ENCODE measurements around the gene CLEC16A.
A peak's percentile ranks its signal among the peaks of the same experiment; 100 is the strongest.
"Not testable (repeated sequence)": the region's sequence is repeated elsewhere in the genome, so short reads cannot be mapped to it uniquely, and the experiment has no call there.

Gene CLEC16A

GRCh38 chr16:10944249-10945064, at the start of gene CLEC16A:
Gene CLEC16A, plus strand, starts transcription at chr16:10944564. Its CDS starts 154 bp downstream, at chr16:10944718.
- DNase-seq = peak; percentile 94

GRCh38 chr16:10895053-10895946, 49.1 kb upstream of the CLEC16A start:
- DNase-seq = no peak

GRCh38 chr16:10896165-10896564, 48.2 kb upstream of the CLEC16A start:
- no peak for DNase-seq

GRCh38 chr16:10896723-10897122, 47.6 kb upstream of the CLEC16A start:
- no peak for DNase-seq

- no peak for DNase-seq
Measured at GRCh38 chr16:10897134-10897533, 47.2 kb upstream of the CLEC16A start.

GRCh38 chr16:10902999-10903398, 41.4 kb upstream of the CLEC16A start:
- no peak for DNase-seq

GRCh38 chr16:10906482-10906881, 37.9 kb upstream of the CLEC16A start:
- no peak for DNase-seq

- DNase-seq = no peak
Measured at GRCh38 chr16:10906914-10907756, 37.2 kb upstream of the CLEC16A start.

- no peak for DNase-seq
Measured at GRCh38 chr16:10907757-10908045, 36.7 kb upstream of the CLEC16A start.

GRCh38 chr16:10911267-10911666, 33.1 kb upstream of the CLEC16A start:
- no peak for DNase-seq

- no peak for DNase-seq
Measured at GRCh38 chr16:10916534-10916933, 27.8 kb upstream of the CLEC16A start.

- DNase-seq = peak; percentile 74
Measured at GRCh38 chr16:10918294-10919002, 25.9 kb upstream of the CLEC16A start.

- no peak for DNase-seq
Measured at GRCh38 chr16:10919003-10919351, 25.4 kb upstream of the CLEC16A start.

GRCh38 chr16:10920726-10921427, 23.5 kb upstream of the CLEC16A start:
- no peak for DNase-seq

GRCh38 chr16:10921536-10922327, 22.6 kb upstream of the CLEC16A start:
- DNase-seq = no peak

GRCh38 chr16:10922328-10923145, 21.8 kb upstream of the CLEC16A start:
- no peak for DNase-seq

GRCh38 chr16:10923146-10923649, 21.2 kb upstream of the CLEC16A start:
- DNase-seq = no peak

GRCh38 chr16:10923650-10924214, 20.6 kb upstream of the CLEC16A start:
- no peak for DNase-seq

- DNase-seq = not testable (repeated sequence)
Measured at GRCh38 chr16:10925285-10925684, 19.1 kb upstream of the CLEC16A start.

- DNase-seq = no peak
Measured at GRCh38 chr16:10926094-10926493, 18.3 kb upstream of the CLEC16A start.
